Body of pancreas (tissue), 4 donors: Measurements from ENCODE around the gene DUS3L.

Experiments used
- CTCF ChIP-seq, 7 experiments: fragments of 450-650 bp in 4 of 7; fragments of 200-600 bp in 3 of 7; sonication (generic) in 3 of 7; IDR thresholded peaks; one replicate each; pipeline ENCODE4 v1.5.1; 2016 to 2019; ENCODE audit warnings: antibody characterized with exemption in 7 of 7
- POLR2A ChIP-seq, 3 donors: fragments of 450-650 bp; IDR thresholded peaks; one replicate each; pipeline ENCODE4 v1.6.1; 2016; ENCODE audit warnings: antibody characterized with exemption in 3 of 3, mild to moderate bottlenecking in 2 of 3

GRCh38 chr19:5828661-5829566 is 38.0 kb upstream of the DUS3L start:
- TF ChIP-seq CTCF (IDR thresholded peaks at IDR 0.05) (no peak), POLR2A (IDR thresholded peaks at IDR 0.05) (no peak)
